ENCODE data around the gene PSMC4. TPM values are rescaled to one million over a fixed set of nuclear protein-coding genes. Genes with fewer than 3 reads are reported as not detected.

Gene PSMC4
- 95.4 and 153 TPM in 2 replicates for total RNA-seq

GRCh38 chr19:39970675-39971379, at the start of gene PSMC4:
TSS of gene PSMC4 (plus strand) at chr19:39971165. CDS start at chr19:39971203, 38 bp downstream.

GRCh38 chr19:39934584-39935363, 36.2 kb upstream of the PSMC4 start, which contains the start of gene FCGBP:
TSS of gene FCGBP (minus strand) at chr19:39934634.

GRCh38 chr19:39996811-39997637, 26.1 kb downstream of the PSMC4 start, which contains the start of gene ZNF546:
TSS of gene ZNF546 (plus strand) at chr19:39997060. CDS start at chr19:39998327, 1,267 bp downstream.

Other genes with a start within 250 kb of the PSMC4 start
- gene CLC, start 233.1 kb upstream of the PSMC4 start, total RNA-seq = not detected in 2 replicates
- gene LEUTX, start 192.3 kb upstream of the PSMC4 start, total RNA-seq = not detected in 2 replicates
- gene DYRK1B, start 137.0 kb upstream of the PSMC4 start, total RNA-seq = 11.5 and 27.9 TPM in 2 replicates
- gene FBL, start 124.8 kb upstream of the PSMC4 start, total RNA-seq = 161 and 277 TPM in 2 replicates
- under 0.01 TPM in 1 of 2 replicates, not detected in the other for gene FCGBP, start 36.5 kb upstream of the PSMC4 start, total RNA-seq
- gene ZNF546, start 25.9 kb downstream of the PSMC4 start, total RNA-seq = 3.8 and 4.5 TPM in 2 replicates
- gene ZNF780B, start 85.1 kb downstream of the PSMC4 start, total RNA-seq = 2.7 and 16.2 TPM in 2 replicates
- gene ZNF780A, start 119.8 kb downstream of the PSMC4 start, total RNA-seq = 5.9 and 34.6 TPM in 2 replicates
- 6.2 and 9.4 TPM in 2 replicates for gene MAP3K10, start 220.3 kb downstream of the PSMC4 start, total RNA-seq
- gene TTC9B, start 247.2 kb downstream of the PSMC4 start, total RNA-seq = 0.08 TPM in 1 of 2 replicates, not detected in the other